ENCODE data around the gene RBBP7.
"Not testable (repeated sequence)": the region's sequence is repeated elsewhere in the genome, so short reads cannot be mapped to it uniquely, and the experiment has no call there.

Gene RBBP7

GRCh38 chrX:16862829-16863228, 7.3 kb downstream of the RBBP7 start:
- no peak for DNase-seq (ENCODE audit: low spot score)

GRCh38 chrX:16856744-16857143, 13.4 kb downstream of the RBBP7 start:
- DNase-seq (ENCODE audit: low spot score): no peak

GRCh38 chrX:16856076-16856404, 14.1 kb downstream of the RBBP7 start:
- DNase-seq (ENCODE audit: low spot score): not testable (repeated sequence)

- DNase-seq (ENCODE audit: low spot score): no peak
Measured at GRCh38 chrX:16855363-16856075, 14.6 kb downstream of the RBBP7 start.

GRCh38 chrX:16853537-16853936, 16.6 kb downstream of the RBBP7 start:
- no peak for DNase-seq (ENCODE audit: low spot score)

GRCh38 chrX:16852617-16853179, 17.5 kb downstream of the RBBP7 start:
- DNase-seq (ENCODE audit: low spot score): no peak

GRCh38 chrX:16851827-16852226, 18.3 kb downstream of the RBBP7 start:
- DNase-seq (ENCODE audit: low spot score): no peak

GRCh38 chrX:16851421-16851820, 18.7 kb downstream of the RBBP7 start:
- DNase-seq (ENCODE audit: low spot score): no peak

- DNase-seq (ENCODE audit: low spot score): no peak
Measured at GRCh38 chrX:16848541-16848940, 21.6 kb downstream of the RBBP7 start.

GRCh38 chrX:16845686-16846085, 24.5 kb downstream of the RBBP7 start:
- no peak for DNase-seq (ENCODE audit: low spot score)

GRCh38 chrX:16843208-16843909, 26.8 kb downstream of the RBBP7 start:
- no peak for DNase-seq (ENCODE audit: low spot score)

GRCh38 chrX:16842684-16843083, 27.5 kb downstream of the RBBP7 start:
- DNase-seq (ENCODE audit: low spot score): no peak

- DNase-seq (ENCODE audit: low spot score): no peak
Measured at GRCh38 chrX:16839852-16840460, 30.2 kb downstream of the RBBP7 start.

- DNase-seq (ENCODE audit: low spot score): no peak
Measured at GRCh38 chrX:16839219-16839851, 30.8 kb downstream of the RBBP7 start.

GRCh38 chrX:16838202-16839066, 31.7 kb downstream of the RBBP7 start:
- DNase-seq (ENCODE audit: low spot score): no peak

GRCh38 chrX:16836371-16836770, 33.8 kb downstream of the RBBP7 start:
- peak; percentile 71 for DNase-seq (ENCODE audit: low spot score)

GRCh38 chrX:16834806-16835205, 35.4 kb downstream of the RBBP7 start:
- no peak for DNase-seq (ENCODE audit: low spot score)

GRCh38 chrX:16832301-16832700, 37.9 kb downstream of the RBBP7 start:
- no peak for DNase-seq (ENCODE audit: low spot score)

- no peak for DNase-seq (ENCODE audit: low spot score)
Measured at GRCh38 chrX:16828124-16828908, 41.8 kb downstream of the RBBP7 start.

- no peak for DNase-seq (ENCODE audit: low spot score)
Measured at GRCh38 chrX:16827225-16827624, 42.9 kb downstream of the RBBP7 start.

GRCh38 chrX:16826207-16826606, 44.0 kb downstream of the RBBP7 start:
- no peak for DNase-seq (ENCODE audit: low spot score)
